Measurements from ENCODE around the gene DNASE1L2. TPM values are rescaled to one million over a fixed set of nuclear protein-coding genes. Genes with fewer than 3 reads are reported as not detected.
A peak's percentile ranks its signal among the peaks of the same experiment; 100 is the strongest.

The DNASE1L2 gene, protein sequence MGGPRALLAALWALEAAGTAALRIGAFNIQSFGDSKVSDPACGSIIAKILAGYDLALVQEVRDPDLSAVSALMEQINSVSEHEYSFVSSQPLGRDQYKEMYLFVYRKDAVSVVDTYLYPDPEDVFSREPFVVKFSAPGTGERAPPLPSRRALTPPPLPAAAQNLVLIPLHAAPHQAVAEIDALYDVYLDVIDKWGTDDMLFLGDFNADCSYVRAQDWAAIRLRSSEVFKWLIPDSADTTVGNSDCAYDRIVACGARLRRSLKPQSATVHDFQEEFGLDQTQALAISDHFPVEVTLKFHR
- 1 to 10 TPM in 2 of 4 donors, under 1 TPM in 2; 0.55 to 3.8 (median 1.4) TPM for polyA plus RNA-seq
- long read RNA-seq, donor 1 = 0 reads
- long read RNA-seq, donor 2 = 0 reads
- long read RNA-seq, donor 3 = 0 reads
- long read RNA-seq, donor 4 = 0 reads
- long read RNA-seq, donor 5 = 0 reads
- long read RNA-seq, donor 6 = 0 reads
- long read RNA-seq, donor 7 = 0 reads
- long read RNA-seq, donor 8 = 0 reads
- long read RNA-seq, donor 9 = 0 reads
- long read RNA-seq, donor 10 = 0 reads

DNA sequence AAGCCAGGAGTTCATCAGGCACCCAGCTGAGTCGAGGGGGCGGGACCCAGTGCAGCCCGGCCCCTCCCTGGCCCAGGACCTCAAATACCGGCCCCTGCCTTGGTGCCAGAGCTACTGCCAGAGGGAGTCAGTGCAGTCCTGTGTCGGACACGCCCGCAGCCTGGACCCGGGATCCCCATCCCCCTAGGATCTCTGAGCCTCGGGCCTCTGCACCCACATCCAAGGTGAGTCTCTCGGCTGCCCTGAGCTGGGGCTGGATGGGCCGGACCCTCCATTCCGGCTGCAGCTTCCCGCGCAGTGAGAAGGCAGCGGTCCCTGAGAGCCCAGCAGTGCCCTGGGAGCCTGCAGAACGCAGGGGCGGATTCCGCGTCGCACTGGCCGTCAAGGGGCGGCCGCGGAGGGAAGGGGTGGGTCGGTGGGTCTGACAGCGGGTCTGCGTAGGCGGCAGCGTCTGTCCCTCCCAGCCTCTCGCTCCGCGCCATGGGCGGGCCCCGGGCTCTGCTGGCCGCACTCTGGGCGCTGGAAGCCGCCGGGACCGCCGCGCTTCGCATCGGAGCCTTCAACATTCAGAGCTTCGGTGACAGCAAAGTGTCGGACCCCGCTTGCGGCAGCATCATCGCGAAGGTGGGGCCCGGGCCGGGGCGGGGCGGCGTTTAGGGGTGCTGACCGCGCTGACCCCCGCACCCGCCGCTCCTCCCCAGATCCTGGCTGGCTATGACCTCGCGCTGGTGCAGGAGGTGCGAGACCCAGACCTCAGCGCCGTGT lies at the start of gene DNASE1L2:
Gene DNASE1L2, plus strand, starts transcription at position 108 of the 765 bp plus-strand sequence. Its CDS starts 373 bp downstream, at position 481.
- Histone ChIP-seq H3K36me3 (ENCODE audit: control insufficient read depth in 3 of 3, insufficient read depth in 2 of 3, low read depth in 1 of 3, low read length in 3 of 3) (peaks cover 6 to 79% (median 24%) of the 10 kb centered on the region in 3 donors), H3K4me1 (ENCODE audit: control insufficient read depth in 3 of 3, insufficient read depth in 2 of 3, low read depth in 1 of 3, low read length in 2 of 3) (peaks cover 0 to 30% (median 0%) of the 10 kb centered on the region in 3 donors), H3K27me3 (ENCODE audit: control insufficient read depth in 3 of 3, insufficient read depth in 3 of 3, low read length in 3 of 3) (peaks cover 2 to 30% (median 6%) of the 10 kb centered on the region in 3 donors), H3K4me3 (ENCODE audit: low read depth in 1 of 3, low read length in 3 of 3) (peak within 1 kb of the TSS in 2 of 3 donors; percentile 15 to 16), H3K9me3 (ENCODE audit: control insufficient read depth in 2 of 2, insufficient read depth in 1 of 2, low read depth in 1 of 2, low read length in 1 of 2) (no peaks in the 10 kb centered on the region), H3K27ac (ENCODE audit: low read depth in 1 of 3, low read length in 2 of 3) (no peak within 1 kb of the TSS)
- 6 to 10% (median 9%) methylated on average over 41 to 64 of the region's 64 CpGs for WGBS, 3 donors
- DNase-seq = peak in 1 of 2 donors; percentile 42
- no peak for FAIRE-seq

- WGBS, 3 donors = 84 to 88% (median 87%) methylated on average over 19 to 20 of the region's 20 CpGs
- no peak for FAIRE-seq
- no peak overlapping the region for H3K4me3 ChIP-seq (ENCODE audit: low read depth in 1 of 3, low read length in 3 of 3)
Measured at GRCh38 chr16:2186505-2186904, 49.7 kb upstream of the DNASE1L2 start.

GRCh38 chr16:2187212-2187611 lies 49.0 kb upstream of the DNASE1L2 start:
- 60 to 77% (median 62%) methylated on average over 17 of the region's 17 CpGs for WGBS, 3 donors
- FAIRE-seq (no peak), DNase-seq (no peak)
- no peaks in the 10 kb centered on the region for H3K27me3 ChIP-seq (ENCODE audit: control insufficient read depth in 3 of 3, insufficient read depth in 3 of 3, low read length in 3 of 3)
- no peaks in the 10 kb centered on the region for H3K4me1 ChIP-seq (ENCODE audit: control insufficient read depth in 3 of 3, insufficient read depth in 2 of 3, low read depth in 1 of 3, low read length in 2 of 3)
- no peak overlapping the region for H3K4me3 ChIP-seq (ENCODE audit: low read depth in 1 of 3, low read length in 3 of 3)
- no peaks in the 10 kb centered on the region for H3K36me3 ChIP-seq (ENCODE audit: control insufficient read depth in 3 of 3, insufficient read depth in 2 of 3, low read depth in 1 of 3, low read length in 3 of 3)
- H3K9me3 ChIP-seq (ENCODE audit: control insufficient read depth in 2 of 2, insufficient read depth in 1 of 2, low read depth in 1 of 2, low read length in 1 of 2) = no peaks in the 10 kb centered on the region
- H3K27ac ChIP-seq (ENCODE audit: low read depth in 1 of 3, low read length in 2 of 3) = no peak overlapping the region

More at GRCh38 chr16:2186505-2186904, 49.7 kb upstream of the DNASE1L2 start:
- no peak for DNase-seq
- Histone ChIP-seq H3K4me1 (ENCODE audit: control insufficient read depth in 3 of 3, insufficient read depth in 2 of 3, low read depth in 1 of 3, low read length in 2 of 3) (no peaks in the 10 kb centered on the region), H3K27ac (ENCODE audit: low read depth in 1 of 3, low read length in 2 of 3) (no peak overlapping the region), H3K9me3 (ENCODE audit: control insufficient read depth in 2 of 2, insufficient read depth in 1 of 2, low read depth in 1 of 2, low read length in 1 of 2) (no peaks in the 10 kb centered on the region), H3K36me3 (ENCODE audit: control insufficient read depth in 3 of 3, insufficient read depth in 2 of 3, low read depth in 1 of 3, low read length in 3 of 3) (no peaks in the 10 kb centered on the region), H3K27me3 (ENCODE audit: control insufficient read depth in 3 of 3, insufficient read depth in 3 of 3, low read length in 3 of 3) (no peaks in the 10 kb centered on the region)

- H3K4me3 ChIP-seq (ENCODE audit: low read depth in 1 of 3, low read length in 3 of 3) = no peak overlapping the region
- H3K27me3 ChIP-seq (ENCODE audit: control insufficient read depth in 3 of 3, insufficient read depth in 3 of 3, low read length in 3 of 3) = peaks cover 0 to 2% (median 0%) of the 10 kb centered on the region in 3 donors
- WGBS, 3 donors = 82 to 93% (median 86%) methylated on average over 8 of the region's 8 CpGs
- DNase-seq (no peak), FAIRE-seq (no peak)
- no peaks in the 10 kb centered on the region for H3K4me1 ChIP-seq (ENCODE audit: control insufficient read depth in 3 of 3, insufficient read depth in 2 of 3, low read depth in 1 of 3, low read length in 2 of 3)
- no peak overlapping the region for H3K27ac ChIP-seq (ENCODE audit: low read depth in 1 of 3, low read length in 2 of 3)
- no peaks in the 10 kb centered on the region for H3K9me3 ChIP-seq (ENCODE audit: control insufficient read depth in 2 of 2, insufficient read depth in 1 of 2, low read depth in 1 of 2, low read length in 1 of 2)
- H3K36me3 ChIP-seq (ENCODE audit: control insufficient read depth in 3 of 3, insufficient read depth in 2 of 3, low read depth in 1 of 3, low read length in 3 of 3) = no peaks in the 10 kb centered on the region
Measured at GRCh38 chr16:2188395-2188794, 47.8 kb upstream of the DNASE1L2 start.

DNA sequence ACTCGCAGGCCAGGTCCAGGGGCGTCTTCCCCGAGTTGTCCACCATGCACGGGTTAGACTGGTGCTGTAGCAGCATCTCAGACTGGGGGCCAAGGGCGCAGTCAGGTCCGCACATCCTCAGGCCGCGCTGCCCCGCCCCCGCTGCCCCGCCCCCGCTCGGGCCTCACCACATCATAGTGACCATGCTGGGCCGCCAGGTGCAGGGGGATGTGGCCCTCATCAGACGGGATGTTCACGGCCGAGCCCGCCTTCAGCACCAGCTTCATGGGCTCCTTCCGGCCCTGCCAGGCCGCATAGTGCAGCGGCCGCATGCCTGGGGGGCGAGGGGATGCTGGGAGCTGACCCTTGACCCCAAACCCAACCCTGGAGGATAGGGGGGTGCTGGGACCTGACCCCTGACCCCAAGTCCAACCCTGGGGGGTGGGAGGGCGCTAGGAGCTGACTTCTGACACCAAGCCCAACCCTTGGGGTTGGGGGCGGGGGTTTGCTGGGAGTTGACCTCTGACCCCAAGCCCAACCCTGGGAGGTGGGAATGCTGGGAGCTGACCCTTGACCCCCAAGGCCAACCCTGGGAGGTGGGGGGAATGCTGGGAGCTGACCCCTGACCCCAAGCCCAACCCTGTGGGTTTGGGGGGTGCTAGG lies 46.9 kb upstream of the DNASE1L2 start:
- H3K36me3 ChIP-seq (ENCODE audit: control insufficient read depth in 3 of 3, insufficient read depth in 2 of 3, low read depth in 1 of 3, low read length in 3 of 3) = no peaks in the 10 kb centered on the region
- no peaks in the 10 kb centered on the region for H3K4me1 ChIP-seq (ENCODE audit: control insufficient read depth in 3 of 3, insufficient read depth in 2 of 3, low read depth in 1 of 3, low read length in 2 of 3)
- FAIRE-seq (no peak), DNase-seq (no peak)
- no peak overlapping the region for H3K4me3 ChIP-seq (ENCODE audit: low read depth in 1 of 3, low read length in 3 of 3)
- H3K27ac ChIP-seq (ENCODE audit: low read depth in 1 of 3, low read length in 2 of 3) = no peak overlapping the region
- 67 to 87% (median 82%) methylated on average over 22 to 25 of the region's 25 CpGs for WGBS, 3 donors
- no peaks in the 10 kb centered on the region for H3K9me3 ChIP-seq (ENCODE audit: control insufficient read depth in 2 of 2, insufficient read depth in 1 of 2, low read depth in 1 of 2, low read length in 1 of 2)
- H3K27me3 ChIP-seq (ENCODE audit: control insufficient read depth in 3 of 3, insufficient read depth in 3 of 3, low read length in 3 of 3) = peaks cover 0 to 10% (median 0%) of the 10 kb centered on the region in 3 donors

DNA sequence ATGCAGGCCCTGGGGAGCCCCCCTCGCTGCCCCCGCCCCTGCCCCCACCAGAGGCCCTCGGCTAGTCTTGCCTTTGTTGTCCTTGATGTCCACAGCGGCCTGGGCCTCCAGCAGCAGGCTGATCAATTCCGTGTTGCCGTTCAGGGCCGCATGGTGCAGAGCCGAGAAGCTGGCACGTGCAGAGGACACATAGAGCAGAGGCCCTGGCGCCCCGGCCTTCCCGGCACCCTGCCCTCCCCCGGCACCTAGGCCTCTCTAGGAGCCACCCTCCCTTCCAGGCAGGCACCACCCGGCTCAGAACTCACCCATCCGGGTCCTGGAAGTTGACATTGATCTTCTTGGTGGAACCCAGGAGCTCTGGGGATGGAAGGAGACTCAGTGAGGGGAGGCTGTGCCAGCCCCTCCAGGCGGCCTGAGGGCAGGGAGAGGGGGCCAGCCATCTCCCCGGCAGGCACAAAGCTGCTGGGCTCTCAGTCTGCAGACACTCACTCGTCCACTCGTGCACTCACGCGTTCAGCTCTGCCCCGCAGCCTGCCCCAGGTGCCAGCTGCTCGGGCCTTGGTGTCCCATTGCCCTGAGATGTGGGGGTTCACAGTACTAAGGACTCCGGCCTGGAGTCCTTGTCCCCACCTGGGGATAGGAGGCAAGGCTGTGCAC lies 46.1 kb upstream of the DNASE1L2 start:
- WGBS, 3 donors = 62 to 82% (median 73%) methylated on average over 23 to 24 of the region's 24 CpGs
- H3K36me3 ChIP-seq (ENCODE audit: control insufficient read depth in 3 of 3, insufficient read depth in 2 of 3, low read depth in 1 of 3, low read length in 3 of 3) = no peaks in the 10 kb centered on the region
- H3K9me3 ChIP-seq (ENCODE audit: control insufficient read depth in 2 of 2, insufficient read depth in 1 of 2, low read depth in 1 of 2, low read length in 1 of 2) = no peaks in the 10 kb centered on the region
- no peak overlapping the region for H3K4me3 ChIP-seq (ENCODE audit: low read depth in 1 of 3, low read length in 3 of 3)
- H3K4me1 ChIP-seq (ENCODE audit: control insufficient read depth in 3 of 3, insufficient read depth in 2 of 3, low read depth in 1 of 3, low read length in 2 of 3) = peaks cover 0 to 3% (median 0%) of the 10 kb centered on the region in 3 donors
- H3K27me3 ChIP-seq (ENCODE audit: control insufficient read depth in 3 of 3, insufficient read depth in 3 of 3, low read length in 3 of 3) = peaks cover 0 to 17% (median 6%) of the 10 kb centered on the region in 3 donors
- DNase-seq (no peak), FAIRE-seq (no peak)
- H3K27ac ChIP-seq (ENCODE audit: low read depth in 1 of 3, low read length in 2 of 3) = no peak overlapping the region

- no peaks in the 10 kb centered on the region for H3K36me3 ChIP-seq (ENCODE audit: control insufficient read depth in 3 of 3, insufficient read depth in 2 of 3, low read depth in 1 of 3, low read length in 3 of 3)
- no peak overlapping the region for H3K4me3 ChIP-seq (ENCODE audit: low read depth in 1 of 3, low read length in 3 of 3)
- no peaks in the 10 kb centered on the region for H3K9me3 ChIP-seq (ENCODE audit: control insufficient read depth in 2 of 2, insufficient read depth in 1 of 2, low read depth in 1 of 2, low read length in 1 of 2)
- H3K4me1 ChIP-seq (ENCODE audit: control insufficient read depth in 3 of 3, insufficient read depth in 2 of 3, low read depth in 1 of 3, low read length in 2 of 3) = peaks cover 0 to 9% (median 0%) of the 10 kb centered on the region in 3 donors
- DNase-seq (no peak), FAIRE-seq (no peak)
- peaks cover under 1 to 24% (median 13%) of the 10 kb centered on the region in 3 donors for H3K27me3 ChIP-seq (ENCODE audit: control insufficient read depth in 3 of 3, insufficient read depth in 3 of 3, low read length in 3 of 3)
- WGBS, 3 donors = 78 to 82% (median 79%) methylated on average over 20 to 25 of the region's 25 CpGs
- no peak overlapping the region for H3K27ac ChIP-seq (ENCODE audit: low read depth in 1 of 3, low read length in 2 of 3)
Measured at GRCh38 chr16:2190659-2191445, 45.4 kb upstream of the DNASE1L2 start.
